ENCODE results near the gene DLX3. TPM values are rescaled to one million over a fixed set of nuclear protein-coding genes. Genes with fewer than 3 reads are reported as not detected.

Gene DLX3
- total RNA-seq, 2 donors from 2014 or later, result 0.12 TPM; not detected in 1

DNA sequence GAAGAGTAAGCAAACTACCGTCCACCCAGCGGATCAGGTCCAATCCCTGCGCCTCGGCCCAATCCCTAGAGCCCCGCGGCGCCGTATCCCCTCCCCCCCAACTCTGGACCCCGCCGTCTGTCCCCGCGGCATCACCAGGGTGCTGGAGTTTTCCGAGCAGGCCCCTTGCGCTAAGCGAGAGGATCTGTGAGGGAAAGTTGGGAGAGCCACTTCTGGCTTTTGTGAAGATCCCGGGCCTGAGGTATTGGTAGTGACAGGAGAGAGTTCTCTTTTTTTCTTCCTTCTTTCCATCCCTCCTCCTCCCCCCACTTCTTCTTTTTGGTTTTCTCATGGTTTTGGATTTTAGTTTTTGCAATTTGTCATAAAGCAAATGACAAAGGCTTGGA is 29.5 kb downstream of the DLX3 start:
- Histone ChIP-seq H3K36me3 (no peaks in the 10 kb centered on the region), H3K4me3 (no peak overlapping the region), H3K4me1 (peaks cover 0 to 42% of the 10 kb centered on the region in 2 donors), H3K9me3 (no peaks in the 10 kb centered on the region), H3K27me3 (peaks cover 47 to 64% of the 10 kb centered on the region in 2 donors), H3K27ac (no peak overlapping the region)
- DNase-seq (ENCODE audit: low spot score), result no peak
- TF ChIP-seq CTCF (IDR thresholded peaks at IDR 0.05), result no peak

DNA sequence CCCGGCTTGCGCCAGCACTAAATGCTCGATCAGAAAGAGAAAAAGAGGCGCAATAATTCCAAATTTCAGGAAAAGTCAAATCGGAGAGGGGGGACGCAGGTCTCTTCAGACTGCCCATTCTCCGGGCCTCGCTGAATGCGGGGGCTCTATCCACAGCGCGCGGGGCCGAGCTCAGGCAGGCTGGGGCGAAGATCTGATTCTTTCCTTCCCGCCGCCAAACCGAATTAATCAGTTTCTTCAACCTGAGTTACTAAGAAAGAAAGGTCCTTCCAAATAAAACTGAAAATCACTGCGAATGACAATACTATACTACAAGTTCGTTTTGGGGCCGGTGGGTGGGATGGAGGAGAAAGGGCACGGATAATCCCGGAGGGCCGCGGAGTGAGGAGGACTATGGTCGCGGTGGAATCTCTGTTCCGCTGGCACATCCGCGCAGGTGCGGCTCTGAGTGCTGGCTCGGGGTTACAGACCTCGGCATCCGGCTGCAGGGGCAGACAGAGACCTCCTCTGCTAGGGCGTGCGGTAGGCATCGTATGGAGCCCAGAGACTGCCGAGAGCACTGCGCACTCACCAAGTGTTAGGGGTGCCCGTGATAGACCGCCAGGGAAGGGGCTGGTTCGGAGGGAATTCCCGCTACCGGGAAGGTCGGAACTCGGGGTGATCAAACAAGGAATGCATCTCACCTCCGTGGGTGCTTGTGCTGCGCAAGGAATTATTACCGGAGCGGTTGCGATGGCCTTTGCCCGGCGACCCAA is 30.1 kb downstream of the DLX3 start:
- TF ChIP-seq CTCF (IDR thresholded peaks at IDR 0.05), result no peak
- H3K9me3 ChIP-seq, result no peaks in the 10 kb centered on the region
- H3K4me1 ChIP-seq, result peaks cover 0 to 39% of the 10 kb centered on the region in 2 donors
- H3K36me3 ChIP-seq, result no peaks in the 10 kb centered on the region
- no peak for DNase-seq (ENCODE audit: low spot score)
- H3K27me3 ChIP-seq, result peaks cover 45 to 60% of the 10 kb centered on the region in 2 donors
- no peak overlapping the region for H3K27ac ChIP-seq
- H3K4me3 ChIP-seq, result no peak overlapping the region

DNA sequence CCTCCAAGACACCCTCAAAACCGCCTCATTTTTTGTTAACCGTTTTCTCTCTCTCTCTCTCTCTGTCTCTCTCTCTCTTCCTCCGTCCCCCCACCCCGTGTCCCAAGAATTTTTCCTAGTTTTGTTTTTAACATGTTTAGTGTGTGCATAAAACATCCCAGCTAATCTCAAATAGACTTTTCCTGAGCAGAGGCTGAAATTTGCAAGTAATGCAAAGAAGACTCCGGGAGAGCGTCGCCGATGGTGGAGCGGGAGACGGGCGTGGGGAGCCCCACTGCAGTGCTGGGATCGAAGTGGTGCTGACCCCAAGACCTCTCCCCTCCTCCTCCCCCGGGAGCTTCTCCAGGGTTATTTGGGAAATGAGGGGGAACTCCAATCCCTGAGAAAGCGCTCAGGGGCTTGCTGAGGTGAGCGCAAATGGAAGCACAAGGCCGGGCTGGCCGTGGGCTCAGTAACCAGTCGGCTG is 30.7 kb downstream of the DLX3 start:
- no peak overlapping the region for H3K4me3 ChIP-seq
- no peak for TF ChIP-seq CTCF (IDR thresholded peaks at IDR 0.05)
- H3K9me3 ChIP-seq, result no peaks in the 10 kb centered on the region
- no peak for DNase-seq (ENCODE audit: low spot score)
- peaks cover 0 to 33% of the 10 kb centered on the region in 2 donors for H3K4me1 ChIP-seq
- no peak overlapping the region for H3K27ac ChIP-seq
- H3K36me3 ChIP-seq, result no peaks in the 10 kb centered on the region
- peaks cover 39 to 54% of the 10 kb centered on the region in 2 donors for H3K27me3 ChIP-seq

DNA sequence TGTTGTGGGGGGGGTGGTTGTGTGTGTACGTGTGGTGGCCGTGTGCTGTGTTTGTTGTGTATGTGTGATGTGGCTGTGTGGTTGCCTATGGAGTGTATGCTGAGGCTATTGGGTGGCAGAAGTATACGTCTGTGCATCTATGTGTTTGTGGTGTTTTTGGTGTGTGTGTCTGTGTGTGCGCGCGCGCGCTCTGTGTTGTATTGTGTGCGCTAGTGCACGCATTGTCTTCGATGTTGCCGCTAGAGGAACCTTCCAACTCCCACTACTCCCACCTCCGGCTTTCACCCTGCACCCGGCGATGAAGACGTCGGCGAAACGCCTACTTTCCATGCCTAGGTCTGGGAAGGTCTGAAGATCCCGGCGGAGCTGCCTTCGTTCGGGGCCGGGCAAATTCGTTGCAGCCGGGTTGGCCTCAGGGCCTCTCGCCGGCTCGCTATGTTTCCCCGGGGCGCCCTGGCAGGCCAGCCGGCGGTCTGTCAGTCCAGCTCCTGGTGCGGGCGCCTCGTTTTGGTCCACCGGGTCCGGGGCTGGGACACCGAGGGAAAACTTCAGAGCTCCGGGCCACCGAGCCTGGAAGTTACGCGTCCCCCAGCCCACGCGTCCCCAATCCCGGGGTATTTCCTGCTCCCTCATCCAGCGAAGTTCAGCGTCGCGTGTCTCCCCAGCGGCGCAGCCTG is 31.3 kb downstream of the DLX3 start:
- peaks cover 0 to 27% of the 10 kb centered on the region in 2 donors for H3K4me1 ChIP-seq
- DNase-seq (ENCODE audit: low spot score), result no peak
- no peak for TF ChIP-seq CTCF (IDR thresholded peaks at IDR 0.05)
- H3K27ac ChIP-seq, result no peak overlapping the region
- no peak overlapping the region for H3K4me3 ChIP-seq
- peaks cover 34 to 48% of the 10 kb centered on the region in 2 donors for H3K27me3 ChIP-seq
- H3K36me3 ChIP-seq, result no peaks in the 10 kb centered on the region
- H3K9me3 ChIP-seq, result no peaks in the 10 kb centered on the region

DNA sequence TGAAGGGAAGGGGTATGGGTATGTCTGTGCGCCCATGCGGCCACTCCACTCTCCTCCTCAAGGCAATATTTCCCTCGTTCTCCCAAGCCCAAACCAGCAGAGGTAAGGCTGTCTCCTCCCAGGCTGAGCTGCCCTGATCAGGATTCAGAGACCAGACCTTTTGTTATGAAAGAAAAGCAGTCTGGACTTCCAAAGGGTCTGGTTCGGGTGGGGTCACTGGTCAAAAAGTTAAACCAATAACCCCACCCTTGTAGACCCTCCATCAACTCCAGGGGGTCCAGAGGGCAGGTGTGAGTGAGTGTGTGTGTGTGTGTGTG is 31.8 kb downstream of the DLX3 start:
- no peak for TF ChIP-seq CTCF (IDR thresholded peaks at IDR 0.05)
- DNase-seq (ENCODE audit: low spot score), result no peak
- H3K4me1 ChIP-seq, result peaks cover 0 to 22% of the 10 kb centered on the region in 2 donors
- H3K27ac ChIP-seq, result no peak overlapping the region
- no peak overlapping the region for H3K4me3 ChIP-seq
- no peaks in the 10 kb centered on the region for H3K9me3 ChIP-seq
- H3K36me3 ChIP-seq, result no peaks in the 10 kb centered on the region
- H3K27me3 ChIP-seq, result peaks cover 34 to 47% of the 10 kb centered on the region in 2 donors

Data from right atrium auricular region (tissue), 2 donors.